ENCODE data around the gene NCKAP1.
"Not testable (repeated sequence)": the region's sequence is repeated elsewhere in the genome, so short reads cannot be mapped to it uniquely, and the experiment has no call there.

NCKAP1 gene

GRCh38 chr2:182999348-183000028 lies 38.8 kb downstream of the NCKAP1 start:
- no peak for DNase-seq

- no peak for DNase-seq
These were observed 43.9 kb downstream of the NCKAP1 start for GRCh38 chr2:182994228-182994912.

GRCh38 chr2:182982941-182983340 lies 55.3 kb downstream of the NCKAP1 start:
- DNase-seq, result no peak

GRCh38 chr2:182981475-182981874 lies 56.8 kb downstream of the NCKAP1 start:
- not testable (repeated sequence) for DNase-seq

GRCh38 chr2:182980652-182981051 lies 57.6 kb downstream of the NCKAP1 start:
- DNase-seq, result no peak

GRCh38 chr2:182980115-182980514 lies 58.1 kb downstream of the NCKAP1 start:
- DNase-seq, result peak in 2 of 6 experiments; percentile 20 to 30

- no peak for DNase-seq
These were observed 60.8 kb downstream of the NCKAP1 start for GRCh38 chr2:182977463-182977862.

GRCh38 chr2:182973441-182974352 lies 64.6 kb downstream of the NCKAP1 start:
- DNase-seq, result no peak

GRCh38 chr2:182972548-182972942 lies 65.7 kb downstream of the NCKAP1 start:
- DNase-seq, result no peak

GRCh38 chr2:182971820-182972547 lies 66.3 kb downstream of the NCKAP1 start:
- no peak for DNase-seq

GRCh38 chr2:182970486-182970885 lies 67.8 kb downstream of the NCKAP1 start:
- DNase-seq, result no peak

GRCh38 chr2:182968493-182968892 lies 69.8 kb downstream of the NCKAP1 start:
- no peak for DNase-seq

GRCh38 chr2:182966356-182966755 lies 71.9 kb downstream of the NCKAP1 start:
- DNase-seq, result not testable (repeated sequence)

GRCh38 chr2:182962641-182963040 lies 75.6 kb downstream of the NCKAP1 start:
- no peak for DNase-seq

GRCh38 chr2:182960869-182961268 lies 77.4 kb downstream of the NCKAP1 start:
- DNase-seq, result not testable (repeated sequence)

- no peak for DNase-seq
These were observed 83.5 kb downstream of the NCKAP1 start for GRCh38 chr2:182954789-182955188.

- no peak for DNase-seq
These were observed 85.4 kb downstream of the NCKAP1 start for GRCh38 chr2:182952741-182953450.

GRCh38 chr2:182951948-182952663 lies 86.2 kb downstream of the NCKAP1 start:
- no peak for DNase-seq

GRCh38 chr2:182950546-182950945 lies 87.7 kb downstream of the NCKAP1 start:
- DNase-seq, result no peak

GRCh38 chr2:182949572-182950189 lies 88.6 kb downstream of the NCKAP1 start:
- no peak for DNase-seq

- no peak for DNase-seq
These were observed 89.2 kb downstream of the NCKAP1 start for GRCh38 chr2:182949052-182949451.

All from stimulated activated naive CD4-positive, alpha-beta T cell (primary cell).